K562 (cell line): ENCODE results near the gene CBX8. TPM values are rescaled to one million over a fixed set of nuclear protein-coding genes. Genes with fewer than 3 reads are reported as not detected.
A peak's percentile ranks its signal among the peaks of the same experiment; 100 is the strongest.

Source experiments
- ARHGAP35 ChIP-seq: fragments of 450-650 bp; IDR thresholded peaks from 2 replicates; pipeline ENCODE4 v1.6.1; 2018; ENCODE audit not compliant: partially characterized antibody
- DPF2 ChIP-seq: fragments of 450-650 bp; IDR thresholded peaks from 2 replicates; pipeline ENCODE4 v1.6.1; 2016
- GMEB1 ChIP-seq: fragments of 250-450 bp; sonication (Bioruptor Pico); IDR thresholded peaks from 2 replicates; pipeline ENCODE4 v1.4.0; 2020; ENCODE audit warnings: mild to moderate bottlenecking
- NFYB ChIP-seq: IDR thresholded peaks from 2 replicates; pipeline ENCODE4 v1.6.1; 2011; ENCODE audit warnings: mild to moderate bottlenecking, moderate library complexity; ENCODE audit not compliant: insufficient read length; ENCODE audit errors: extremely low read depth
- PHF21A ChIP-seq: fragments of 450-650 bp; IDR thresholded peaks from 2 replicates; pipeline ENCODE4 v1.6.1; 2017; ENCODE audit warnings: low read depth, borderline replicate concordance
- RBFOX2 ChIP-seq: fragments of 200-400 bp; formaldehyde crosslinking; IDR thresholded peaks from 2 replicates; pipeline ENCODE4 v1.6.1; 2017; ENCODE audit warnings: low read depth, mild to moderate bottlenecking, low read length, moderate library complexity
- RCOR1 ChIP-seq, 2 experiments: IDR thresholded peaks; 2 replicates each; pipeline ENCODE4 v1.6.1; 2012; ENCODE audit warnings: low read depth in 2 of 2, low read length in 2 of 2, borderline replicate concordance in 1 of 2, improper control_type of control experiment in 1 of 2
- SAFB ChIP-seq: fragments of 200-400 bp; formaldehyde crosslinking; IDR thresholded peaks from 2 replicates; pipeline ENCODE4 v1.6.1; 2017; ENCODE audit warnings: low read depth, low read length, borderline replicate concordance
- ZKSCAN8 ChIP-seq: fragments of 200-800 bp; sonication (Bioruptor generic); IDR thresholded peaks from 2 replicates; pipeline ENCODE4 v1.6.1; 2016; ENCODE audit warnings: missing genetic modification characterization, missing compliant biosample characterization
- ZNF175 ChIP-seq: fragments of 200-800 bp; sonication (Bioruptor generic); IDR thresholded peaks from 2 replicates; pipeline ENCODE4 v1.6.1; 2016; ENCODE audit warnings: low read depth, mild to moderate bottlenecking, missing genetic modification characterization, missing compliant biosample characterization
- ZNF668 ChIP-seq: fragments of 250-450 bp; sonication (Bioruptor Pico); IDR thresholded peaks from 2 replicates; pipeline ENCODE4 v1.8.0; 2022; ENCODE audit warnings: mild to moderate bottlenecking, inconsistent platforms
- polyA plus RNA-seq, 8 experiments: library from polyadenylated mRNA; depleted of rRNA in 4 of 8; stranded (reverse) in 5 of 8; unstranded in 3 of 8; fragments of >200 nt; fragmentation: Nextera tagmentation in 2 of 8; fragmentation: Illumina TruSeq in 1 of 8; extraction: Ambion mirVana in 2 of 8; extraction: Trizol in 1 of 8; gene quantifications; 2 replicates each; pipeline versions ENCODE4 v1.2.1 to v1.2.3, GENCODE V29; 2011 to 2014; ENCODE audit warnings: inconsistent platforms in 1 of 8, missing spikeins in 1 of 8
- total RNA-seq, 7 experiments: library from RNA; depleted of rRNA in 6 of 7; stranded (reverse); fragments of >200 nt in 6 of 7; fragmentation: Illumina TruSeq in 2 of 7; extraction: Trizol in 2 of 7; gene quantifications; 2 replicates each; pipeline versions ENCODE4 v1.2.1 to v1.2.3, GENCODE V29; 2011 to 2021; ENCODE audit warnings: low replicate concordance in 1 of 7
- TF ChIP-seq, protein P1 (sequence below), 2 experiments: fragments of 450-650 bp in 1 of 2; sonication (generic) in 1 of 2; formaldehyde crosslinking in 1 of 2; IDR thresholded peaks; 2 replicates each; pipeline versions ENCODE4 v1.7.1 to v1.9.0; 2016 to 2022; ENCODE audit warnings: inconsistent platforms in 1 of 2, mild to moderate bottlenecking in 1 of 2, missing genetic modification reagents in 1 of 2
- TF ChIP-seq, protein P2 (sequence below), 2 experiments: IDR thresholded peaks; 2 replicates each; pipeline ENCODE4 v1.6.1; 2011; ENCODE audit warnings: borderline replicate concordance in 1 of 2, control low read depth in 1 of 2, low read depth in 1 of 2, low read length in 1 of 2, mild to moderate bottlenecking in 1 of 2, mixed read lengths in 1 of 2, moderate library complexity in 1 of 2; ENCODE audit not compliant: insufficient read depth in 1 of 2, insufficient read length in 1 of 2, poor library complexity in 1 of 2, severe bottlenecking in 1 of 2; ENCODE audit errors: extremely low read depth in 1 of 2

The CBX8 gene
- total and polyA plus RNA-seq, 9 of the 15 experiments (the other 6 are each of a cell fraction or from before 2014, with no cell fraction given), result 0.08 to 11.9 (median 2.6) TPM

- TF ChIP-seq, protein P1, sequence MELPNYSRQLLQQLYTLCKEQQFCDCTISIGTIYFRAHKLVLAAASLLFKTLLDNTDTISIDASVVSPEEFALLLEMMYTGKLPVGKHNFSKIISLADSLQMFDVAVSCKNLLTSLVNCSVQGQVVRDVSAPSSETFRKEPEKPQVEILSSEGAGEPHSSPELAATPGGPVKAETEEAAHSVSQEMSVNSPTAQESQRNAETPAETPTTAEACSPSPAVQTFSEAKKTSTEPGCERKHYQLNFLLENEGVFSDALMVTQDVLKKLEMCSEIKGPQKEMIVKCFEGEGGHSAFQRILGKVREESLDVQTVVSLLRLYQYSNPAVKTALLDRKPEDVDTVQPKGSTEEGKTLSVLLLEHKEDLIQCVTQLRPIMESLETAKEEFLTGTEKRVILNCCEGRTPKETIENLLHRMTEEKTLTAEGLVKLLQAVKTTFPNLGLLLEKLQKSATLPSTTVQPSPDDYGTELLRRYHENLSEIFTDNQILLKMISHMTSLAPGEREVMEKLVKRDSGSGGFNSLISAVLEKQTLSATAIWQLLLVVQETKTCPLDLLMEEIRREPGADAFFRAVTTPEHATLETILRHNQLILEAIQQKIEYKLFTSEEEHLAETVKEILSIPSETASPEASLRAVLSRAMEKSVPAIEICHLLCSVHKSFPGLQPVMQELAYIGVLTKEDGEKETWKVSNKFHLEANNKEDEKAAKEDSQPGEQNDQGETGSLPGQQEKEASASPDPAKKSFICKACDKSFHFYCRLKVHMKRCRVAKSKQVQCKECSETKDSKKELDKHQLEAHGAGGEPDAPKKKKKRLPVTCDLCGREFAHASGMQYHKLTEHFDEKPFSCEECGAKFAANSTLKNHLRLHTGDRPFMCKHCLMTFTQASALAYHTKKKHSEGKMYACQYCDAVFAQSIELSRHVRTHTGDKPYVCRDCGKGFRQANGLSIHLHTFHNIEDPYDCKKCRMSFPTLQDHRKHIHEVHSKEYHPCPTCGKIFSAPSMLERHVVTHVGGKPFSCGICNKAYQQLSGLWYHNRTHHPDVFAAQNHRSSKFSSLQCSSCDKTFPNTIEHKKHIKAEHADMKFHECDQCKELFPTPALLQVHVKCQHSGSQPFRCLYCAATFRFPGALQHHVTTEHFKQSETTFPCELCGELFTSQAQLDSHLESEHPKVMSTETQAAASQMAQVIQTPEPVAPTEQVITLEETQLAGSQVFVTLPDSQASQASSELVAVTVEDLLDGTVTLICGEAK (IDR thresholded peaks at IDR 0.05), result peak; percentile 53
- TF ChIP-seq, protein P1 (CRISPR knock-in tag; IDR thresholded peaks at IDR 0.05), result no peak
- TF ChIP-seq SAFB (peak; percentile 80), ZNF668 (no peak), RBFOX2 (peak; percentile 71), RCOR1 (IDR thresholded peaks at IDR 0.05; ENCODE audit: borderline replicate concordance in 1 of 2, low read depth in 2 of 2, low read length in 2 of 2) (peak in 1 of 2 experiments; percentile 8; a peak in 1 of 4 replicates), ZNF175 (CRISPR knock-in tag) (peak; percentile 97), DPF2 (peak; percentile 78), PHF21A (peak; percentile 50; the same call in 1 of the 2 replicates), NFYB (peak; percentile 33), ARHGAP35 (peak; percentile 45), ZKSCAN8 (CRISPR knock-in tag) (peak; percentile 76; the same call in 1 of the 2 replicates), GMEB1 (CRISPR knock-in tag) (no peak)
- TF ChIP-seq, protein P2, sequence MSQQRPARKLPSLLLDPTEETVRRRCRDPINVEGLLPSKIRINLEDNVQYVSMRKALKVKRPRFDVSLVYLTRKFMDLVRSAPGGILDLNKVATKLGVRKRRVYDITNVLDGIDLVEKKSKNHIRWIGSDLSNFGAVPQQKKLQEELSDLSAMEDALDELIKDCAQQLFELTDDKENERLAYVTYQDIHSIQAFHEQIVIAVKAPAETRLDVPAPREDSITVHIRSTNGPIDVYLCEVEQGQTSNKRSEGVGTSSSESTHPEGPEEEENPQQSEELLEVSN (IDR thresholded peaks at IDR 0.05; ENCODE audit: borderline replicate concordance in 1 of 2, extremely low read depth in 1 of 2, insufficient read depth in 1 of 2, insufficient read length in 1 of 2, low read depth in 1 of 2, low read length in 1 of 2, poor library complexity in 1 of 2, severe bottlenecking in 1 of 2), result peak in 1 of 2 experiments; percentile 69
These were observed 13.5 kb upstream of the CBX8 start (continued) for GRCh38 chr17:79810130-79811010.
